Kidney glomerular epithelial cell (primary cell): ENCODE measurements around the gene TENT4B.
A peak's percentile ranks its signal among the peaks of the same experiment; 100 is the strongest.
"Not testable (repeated sequence)": the region's sequence is repeated elsewhere in the genome, so short reads cannot be mapped to it uniquely, and the experiment has no call there.

Source experiments
- DNase-seq: peaks from one replicate; lab custom pipeline; 2025; lab: John Stamatoyannopoulos, UW

TENT4B gene

GRCh38 chr16:50234771-50235556, 81.9 kb downstream of the TENT4B start:
- DNase-seq = peak; percentile 30

- DNase-seq = no peak
Measured at GRCh38 chr16:50235581-50235980, 82.5 kb downstream of the TENT4B start.

GRCh38 chr16:50238314-50238713, 85.2 kb downstream of the TENT4B start:
- no peak for DNase-seq

- DNase-seq = no peak
Measured at GRCh38 chr16:50238868-50239301, 85.8 kb downstream of the TENT4B start.

GRCh38 chr16:50243024-50243423, 89.9 kb downstream of the TENT4B start:
- not testable (repeated sequence) for DNase-seq

- no peak for DNase-seq
Measured at GRCh38 chr16:50244140-50244503, 91.0 kb downstream of the TENT4B start.

- no peak for DNase-seq
Measured at GRCh38 chr16:50244504-50245416, 91.7 kb downstream of the TENT4B start.

GRCh38 chr16:50245417-50246298, 92.6 kb downstream of the TENT4B start:
- DNase-seq = peak; percentile 40

- DNase-seq = no peak
Measured at GRCh38 chr16:50246299-50247122, 93.4 kb downstream of the TENT4B start.

GRCh38 chr16:50247123-50247905, 94.2 kb downstream of the TENT4B start:
- DNase-seq = no peak

GRCh38 chr16:50247906-50248608, 95.0 kb downstream of the TENT4B start:
- DNase-seq = no peak

- DNase-seq = no peak
Measured at GRCh38 chr16:50248845-50249244, 95.7 kb downstream of the TENT4B start.

- DNase-seq = peak; percentile 89
Measured at GRCh38 chr16:50251375-50252081, 98.4 kb downstream of the TENT4B start.

- no peak for DNase-seq
Measured at GRCh38 chr16:50252082-50252611, 99.0 kb downstream of the TENT4B start.

- DNase-seq = no peak
Measured at GRCh38 chr16:50252874-50253513, 99.9 kb downstream of the TENT4B start.

GRCh38 chr16:50253514-50253910, 100.4 kb downstream of the TENT4B start:
- DNase-seq = no peak

- DNase-seq = no peak
Measured at GRCh38 chr16:50254072-50254471, 101.0 kb downstream of the TENT4B start.

- DNase-seq = no peak
Measured at GRCh38 chr16:50255538-50255937, 102.4 kb downstream of the TENT4B start.
